ENCODE measurements around the gene RASL10A.

RASL10A gene

DNA sequence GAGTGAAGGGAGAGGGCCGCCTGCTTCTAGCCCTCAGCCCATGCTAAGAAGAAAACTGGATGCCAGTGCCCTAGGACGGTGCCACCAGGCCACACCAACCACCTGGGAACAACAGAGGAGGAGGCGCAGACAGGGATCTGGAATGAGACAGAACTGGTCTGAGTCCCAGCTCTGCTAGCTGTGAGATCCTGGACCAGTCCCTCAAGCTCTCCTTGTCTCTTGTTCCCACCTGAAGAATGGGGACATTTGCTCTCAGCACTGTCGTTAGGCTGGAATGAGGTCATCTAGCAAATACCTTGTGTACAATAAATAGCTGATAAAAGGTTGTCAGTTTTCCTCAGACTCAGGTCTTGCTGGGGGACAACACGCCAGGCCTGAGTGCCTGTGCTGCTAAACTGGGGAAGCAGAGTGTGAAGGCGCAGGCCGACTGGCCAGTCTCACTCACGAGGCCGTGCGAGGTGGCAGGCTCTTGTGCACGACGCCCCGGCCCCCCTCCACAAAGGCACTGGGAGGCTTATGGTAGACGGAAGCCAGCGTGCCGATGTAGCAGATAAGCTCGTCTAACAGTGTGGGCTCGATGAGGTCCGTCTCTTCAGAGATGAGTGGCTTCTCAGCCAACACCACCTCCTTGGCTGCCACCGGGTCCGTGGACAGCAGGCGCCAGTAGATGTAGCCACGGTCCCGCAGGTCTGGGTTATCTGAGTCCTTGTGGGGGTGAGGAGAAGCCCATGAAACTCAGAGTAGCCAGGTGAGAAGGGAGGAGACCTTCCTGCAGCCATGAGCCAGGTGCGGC, 25.8 kb upstream of the RASL10A start:
- no peak overlapping the region for H3K27ac Mint-ChIP-seq
- peaks cover 38% of the 10 kb centered on the region for H3K36me3 Mint-ChIP-seq (ENCODE audit: low read depth)
- H3K9me3 Mint-ChIP-seq: no peaks in the 10 kb centered on the region
- H3K4me3 Mint-ChIP-seq: no peak overlapping the region
- H3K27me3 Mint-ChIP-seq (ENCODE audit: low read depth): no peaks in the 10 kb centered on the region
- H3K4me1 Mint-ChIP-seq: peaks cover 11% of the 10 kb centered on the region
- TF ChIP-seq, protein P1, sequence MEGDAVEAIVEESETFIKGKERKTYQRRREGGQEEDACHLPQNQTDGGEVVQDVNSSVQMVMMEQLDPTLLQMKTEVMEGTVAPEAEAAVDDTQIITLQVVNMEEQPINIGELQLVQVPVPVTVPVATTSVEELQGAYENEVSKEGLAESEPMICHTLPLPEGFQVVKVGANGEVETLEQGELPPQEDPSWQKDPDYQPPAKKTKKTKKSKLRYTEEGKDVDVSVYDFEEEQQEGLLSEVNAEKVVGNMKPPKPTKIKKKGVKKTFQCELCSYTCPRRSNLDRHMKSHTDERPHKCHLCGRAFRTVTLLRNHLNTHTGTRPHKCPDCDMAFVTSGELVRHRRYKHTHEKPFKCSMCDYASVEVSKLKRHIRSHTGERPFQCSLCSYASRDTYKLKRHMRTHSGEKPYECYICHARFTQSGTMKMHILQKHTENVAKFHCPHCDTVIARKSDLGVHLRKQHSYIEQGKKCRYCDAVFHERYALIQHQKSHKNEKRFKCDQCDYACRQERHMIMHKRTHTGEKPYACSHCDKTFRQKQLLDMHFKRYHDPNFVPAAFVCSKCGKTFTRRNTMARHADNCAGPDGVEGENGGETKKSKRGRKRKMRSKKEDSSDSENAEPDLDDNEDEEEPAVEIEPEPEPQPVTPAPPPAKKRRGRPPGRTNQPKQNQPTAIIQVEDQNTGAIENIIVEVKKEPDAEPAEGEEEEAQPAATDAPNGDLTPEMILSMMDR (IDR thresholded peaks at IDR 0.05; ENCODE audit: unreplicated experiment in 3 of 3): no peak

DNA sequence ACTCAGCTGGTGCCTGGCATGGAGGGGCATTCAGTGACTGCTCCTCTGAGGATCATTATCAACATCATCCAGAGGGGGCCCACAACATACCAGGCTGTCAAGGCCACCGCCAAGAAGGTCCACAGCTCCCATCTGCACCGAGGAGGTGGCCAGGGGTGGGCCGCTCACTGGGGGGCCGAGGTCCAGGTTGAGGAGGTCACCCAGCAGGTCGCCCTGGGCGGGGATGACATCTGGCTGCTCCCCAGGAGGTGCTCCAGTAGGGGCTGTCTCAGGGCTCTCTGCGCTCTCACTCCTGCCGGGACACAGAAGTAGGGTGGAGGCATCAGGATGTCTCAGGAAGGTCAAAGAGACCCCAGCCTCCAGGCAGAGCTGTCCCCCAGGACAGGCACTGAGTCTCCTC, 25.1 kb upstream of the RASL10A start:
- H3K27me3 Mint-ChIP-seq (ENCODE audit: low read depth): no peaks in the 10 kb centered on the region
- H3K36me3 Mint-ChIP-seq (ENCODE audit: low read depth): peaks cover 41% of the 10 kb centered on the region
- no peak overlapping the region for H3K4me3 Mint-ChIP-seq
- no peaks in the 10 kb centered on the region for H3K9me3 Mint-ChIP-seq
- H3K27ac Mint-ChIP-seq: no peak overlapping the region
- TF ChIP-seq, protein P1 (IDR thresholded peaks at IDR 0.05; ENCODE audit: unreplicated experiment in 3 of 3): no peak
- peaks cover 5% of the 10 kb centered on the region for H3K4me1 Mint-ChIP-seq

DNA sequence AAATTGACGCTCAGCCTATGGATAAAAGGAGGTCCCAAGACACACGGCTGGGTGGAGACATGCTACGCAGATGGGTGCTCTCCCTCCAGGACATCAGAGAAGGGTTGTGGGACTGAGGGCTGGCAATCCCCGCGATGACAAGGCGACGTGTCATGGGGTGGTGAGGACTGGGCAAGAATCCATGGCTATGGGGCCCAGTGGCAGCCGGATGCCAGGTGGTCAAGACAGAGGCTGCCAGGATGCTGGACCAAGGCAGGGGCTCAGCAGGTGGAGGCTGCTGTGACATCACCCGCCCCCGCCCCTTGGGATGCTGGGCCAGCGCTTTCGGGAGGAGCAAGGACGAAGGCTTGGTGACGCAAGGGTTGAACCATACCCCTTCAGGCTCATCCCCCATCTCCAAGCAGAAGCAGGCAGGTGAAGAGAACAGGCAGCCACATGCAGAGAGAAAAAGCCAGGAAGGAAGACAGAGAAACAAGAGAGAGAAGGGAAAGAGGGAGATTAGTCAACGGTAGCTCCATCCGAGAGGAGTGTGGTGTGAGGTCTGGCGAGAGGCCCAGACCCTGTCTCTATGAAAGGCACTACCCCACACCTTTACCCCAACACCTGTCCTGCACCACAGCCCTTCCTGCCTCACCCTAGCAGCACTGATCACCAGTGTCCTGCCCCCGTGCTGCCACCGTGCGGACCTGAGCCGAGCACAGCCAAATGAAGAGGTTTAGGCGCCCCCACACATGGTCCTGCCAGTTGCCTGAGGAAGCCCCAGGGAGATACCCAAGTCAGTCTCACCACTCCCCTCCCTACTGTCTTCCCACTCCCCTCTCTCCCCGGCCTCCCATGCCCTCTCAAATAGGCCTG, 24.1 kb upstream of the RASL10A start:
- TF ChIP-seq, protein P1 (IDR thresholded peaks at IDR 0.05; ENCODE audit: unreplicated experiment in 3 of 3): no peak
- Mint-ChIP-seq H3K27ac (no peak overlapping the region), H3K4me1 (peaks cover 5% of the 10 kb centered on the region), H3K9me3 (no peaks in the 10 kb centered on the region), H3K27me3 (ENCODE audit: low read depth) (no peaks in the 10 kb centered on the region), H3K4me3 (no peak overlapping the region), H3K36me3 (ENCODE audit: low read depth) (peaks cover 44% of the 10 kb centered on the region)

DNA sequence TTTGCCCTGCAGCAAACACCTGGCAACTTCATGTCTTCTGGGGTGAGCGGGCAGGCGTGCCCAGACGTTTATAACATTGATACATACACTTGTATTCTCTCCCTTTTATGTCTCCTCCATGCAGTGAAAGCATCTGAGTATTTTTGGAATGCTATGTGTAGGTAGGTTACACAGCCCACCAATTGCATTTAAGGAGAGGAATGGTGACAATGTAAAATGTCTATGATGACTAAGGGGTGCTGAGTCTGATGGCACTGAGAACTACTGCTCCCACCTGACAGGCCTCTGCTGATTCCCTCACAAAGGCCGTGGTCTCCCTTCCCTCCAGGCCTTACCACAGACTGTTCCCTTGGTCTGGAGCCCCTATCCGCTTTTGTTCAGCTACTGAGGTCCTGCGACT, 22.9 kb upstream of the RASL10A start:
- Mint-ChIP-seq H3K27me3 (ENCODE audit: low read depth) (no peaks in the 10 kb centered on the region), H3K27ac (no peak overlapping the region), H3K9me3 (no peaks in the 10 kb centered on the region), H3K4me1 (no peaks in the 10 kb centered on the region), H3K36me3 (ENCODE audit: low read depth) (peaks cover 51% of the 10 kb centered on the region), H3K4me3 (no peak overlapping the region)
- TF ChIP-seq, protein P1 (IDR thresholded peaks at IDR 0.05; ENCODE audit: unreplicated experiment in 3 of 3): no peak

DNA sequence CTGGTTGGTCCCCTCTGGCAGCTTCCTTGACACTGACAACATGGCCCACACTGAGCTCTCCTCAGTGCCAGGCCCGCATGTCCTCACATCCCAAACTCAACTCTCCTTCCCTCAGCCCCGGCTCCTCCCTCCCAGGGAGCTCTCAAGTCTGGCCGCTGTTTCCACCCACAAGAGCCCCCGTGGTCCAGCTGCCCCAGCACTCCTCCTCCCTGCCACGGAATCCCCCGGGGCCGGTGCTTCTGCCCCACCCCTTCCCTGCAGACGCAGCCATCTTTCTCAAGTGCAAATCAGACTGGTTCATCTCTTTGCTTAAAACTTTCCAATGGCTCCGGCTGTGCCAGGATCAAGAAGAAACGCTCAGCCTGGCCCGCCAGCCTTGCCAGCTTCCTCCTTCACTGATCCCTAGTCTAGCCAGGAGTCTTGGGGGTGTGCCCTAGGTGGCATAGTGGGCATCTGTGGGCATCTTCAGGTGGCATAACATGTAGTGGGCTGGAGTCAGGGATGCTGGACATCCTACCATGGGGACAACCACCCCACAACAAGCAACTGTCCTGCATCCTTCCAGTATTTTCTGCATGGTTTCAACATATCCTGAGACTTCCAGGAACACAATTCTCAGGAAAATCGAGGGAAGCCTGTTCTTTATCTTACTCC, 22.3 kb upstream of the RASL10A start:
- H3K4me3 Mint-ChIP-seq: no peak overlapping the region
- H3K27ac Mint-ChIP-seq: no peak overlapping the region
- TF ChIP-seq, protein P1 (IDR thresholded peaks at IDR 0.05; ENCODE audit: unreplicated experiment in 3 of 3): no peak
- no peaks in the 10 kb centered on the region for H3K9me3 Mint-ChIP-seq
- no peaks in the 10 kb centered on the region for H3K4me1 Mint-ChIP-seq
- H3K27me3 Mint-ChIP-seq (ENCODE audit: low read depth): no peaks in the 10 kb centered on the region
- peaks cover 48% of the 10 kb centered on the region for H3K36me3 Mint-ChIP-seq (ENCODE audit: low read depth)

All from nephron (organoid).